Activated CD8-positive, alpha-beta T cell treated with anti-CD3 and anti-CD28 coated beads, Interleukin-2, amount 10 ng/mL, durations not matched to agents 7 days and 5 days (primary cell): ENCODE results near the gene KATNB1. TPM values are rescaled to one million over a fixed set of nuclear protein-coding genes. Genes with fewer than 3 reads are reported as not detected.
A peak's percentile ranks its signal among the peaks of the same experiment; 100 is the strongest.

Source experiments
- ATAC-seq: fragments of 150-1000 bp; cut with Tn5 transposase; one replicate; pipeline ENCODE4 v1.10.0; 2021; ENCODE audit warnings: moderate library complexity
- CTCF ChIA-PET: fragments of 350-600 bp; sonication (Branson Sonifier 250); formaldehyde crosslinking; loops from one replicate; lab custom pipeline; 2021; ENCODE audit warnings: antibody characterized with exemption; lab: Charles Lee
- POLR2A ChIA-PET: fragments of 350-600 bp; sonication (Branson Sonifier 250); formaldehyde crosslinking; loops from one replicate; lab custom pipeline; 2021; ENCODE audit warnings: antibody characterized with exemption; lab: Charles Lee
- DNase-seq: peaks from one replicate; pipeline ENCODE4 v3.0.0-alpha.2; 2020
- H3K27ac Mint-ChIP-seq: one replicate; pipeline ENCODE4 v1.8.0; 2021; ENCODE audit warnings: mild to moderate bottlenecking, mixed read lengths
- H3K27me3 Mint-ChIP-seq: one replicate; pipeline ENCODE4 v1.8.0; 2021; ENCODE audit warnings: low read depth, mixed read lengths
- H3K36me3 Mint-ChIP-seq: one replicate; pipeline ENCODE4 v1.8.0; 2021; ENCODE audit warnings: low read depth, mixed read lengths
- H3K4me1 Mint-ChIP-seq: one replicate; pipeline ENCODE4 v1.8.0; 2021; ENCODE audit warnings: low read depth, mixed read lengths
- H3K4me3 Mint-ChIP-seq: one replicate; pipeline ENCODE4 v1.8.0; 2021; ENCODE audit warnings: mild to moderate bottlenecking, mixed read lengths
- H3K9me3 Mint-ChIP-seq: one replicate; pipeline ENCODE4 v1.8.0; 2022; ENCODE audit warnings: mixed read lengths; ENCODE audit not compliant: insufficient read depth
- total RNA-seq, 2 experiments: library from RNA; stranded (reverse); gene quantifications; one replicate each; pipeline ENCODE4 v1.2.3, GENCODE V29; 2021

The KATNB1 gene
- total RNA-seq, 2 experiments from 2014 or later, result 36.3 to 36.7 TPM

- H3K4me3 Mint-ChIP-seq, result no peak overlapping the region
- ATAC-seq (no peak), DNase-seq (no peak)
- H3K27me3 Mint-ChIP-seq, result peaks cover 29% of the 10 kb centered on the region
- no peaks in the 10 kb centered on the region for H3K4me1 Mint-ChIP-seq
- no peaks in the 10 kb centered on the region for H3K9me3 Mint-ChIP-seq
- no peaks in the 10 kb centered on the region for H3K36me3 Mint-ChIP-seq
- ChIA-PET CTCF (interaction anchor here (1.8 kb wide), 1 partner anchor 43 kb away, joined by 4 read pairs; no protein-coding TSS in a partner anchor), POLR2A (interaction anchor here (1.9 kb wide), 1 partner anchor 22 kb away, joined by 5 read pairs; the partner anchor contains the start of gene KATNB1)
- no peak overlapping the region for H3K27ac Mint-ChIP-seq
Observed at GRCh38 chr16:57714047-57714446, 21.5 kb upstream of the KATNB1 start.

GRCh38 chr16:57720142-57720575, 15.4 kb upstream of the KATNB1 start:
- Mint-ChIP-seq H3K27ac (no peak overlapping the region), H3K4me1 (peaks cover 4% of the 10 kb centered on the region), H3K4me3 (no peak overlapping the region), H3K9me3 (no peaks in the 10 kb centered on the region), H3K36me3 (no peaks in the 10 kb centered on the region), H3K27me3 (peaks cover 6% of the 10 kb centered on the region)
- CTCF ChIA-PET, result interaction anchor here (1.0 to 2.4 kb wide), 4 partner anchors 72 to 144 kb away, joined by 3 to 17 read pairs (median 4); no protein-coding TSS in a partner anchor
- peak; percentile 79 for DNase-seq
- POLR2A ChIA-PET, result no interaction called here
- peak; percentile 95 for ATAC-seq

GRCh38 chr16:57721356-57722209, 14.0 kb upstream of the KATNB1 start:
- ATAC-seq, result no peak
- no peaks in the 10 kb centered on the region for H3K27me3 Mint-ChIP-seq
- H3K4me1 Mint-ChIP-seq, result peaks cover 4% of the 10 kb centered on the region
- no peak overlapping the region for H3K4me3 Mint-ChIP-seq
- H3K36me3 Mint-ChIP-seq, result no peaks in the 10 kb centered on the region
- H3K9me3 Mint-ChIP-seq, result no peaks in the 10 kb centered on the region
- DNase-seq, result no peak
- CTCF ChIA-PET, result interaction anchor here (0.7 kb wide), 1 partner anchor 111 kb away, joined by 3 read pairs; no protein-coding TSS in a partner anchor
- H3K27ac Mint-ChIP-seq, result no peak overlapping the region
- POLR2A ChIA-PET, result no interaction called here

GRCh38 chr16:57722210-57722499, 13.4 kb upstream of the KATNB1 start:
- H3K27ac Mint-ChIP-seq, result no peak overlapping the region
- no peaks in the 10 kb centered on the region for H3K36me3 Mint-ChIP-seq
- no peak overlapping the region for H3K4me3 Mint-ChIP-seq
- DNase-seq (no peak), ATAC-seq (no peak)
- ChIA-PET CTCF (no interaction called here), POLR2A (no interaction called here)
- H3K9me3 Mint-ChIP-seq, result no peaks in the 10 kb centered on the region
- H3K27me3 Mint-ChIP-seq, result no peaks in the 10 kb centered on the region
- peaks cover 4% of the 10 kb centered on the region for H3K4me1 Mint-ChIP-seq

- Mint-ChIP-seq H3K27me3 (no peaks in the 10 kb centered on the region), H3K4me3 (no peak overlapping the region), H3K9me3 (no peaks in the 10 kb centered on the region), H3K27ac (no peak overlapping the region), H3K4me1 (peaks cover 4% of the 10 kb centered on the region), H3K36me3 (no peaks in the 10 kb centered on the region)
- no peak for ATAC-seq
- ChIA-PET POLR2A (no interaction called here), CTCF (interaction anchor here (0.7 to 1.2 kb wide), 2 partner anchors 77 to 132 kb away, joined by 3 read pairs; no protein-coding TSS in a partner anchor)
- DNase-seq, result no peak
Observed at GRCh38 chr16:57722651-57723050, 12.9 kb upstream of the KATNB1 start.

- ChIA-PET POLR2A (no interaction called here), CTCF (interaction anchor here (0.7 to 1.2 kb wide), 2 partner anchors 78 to 132 kb away, joined by 3 read pairs; no protein-coding TSS in a partner anchor)
- Mint-ChIP-seq H3K27me3 (no peaks in the 10 kb centered on the region), H3K4me1 (peaks cover 4% of the 10 kb centered on the region), H3K9me3 (no peaks in the 10 kb centered on the region), H3K4me3 (no peak overlapping the region), H3K27ac (no peak overlapping the region), H3K36me3 (no peaks in the 10 kb centered on the region)
- ATAC-seq (no peak), DNase-seq (no peak)
Observed at GRCh38 chr16:57723170-57723569, 12.4 kb upstream of the KATNB1 start.

- Mint-ChIP-seq H3K4me1 (peaks cover 4% of the 10 kb centered on the region), H3K4me3 (no peak overlapping the region), H3K9me3 (no peaks in the 10 kb centered on the region), H3K36me3 (no peaks in the 10 kb centered on the region), H3K27me3 (no peaks in the 10 kb centered on the region), H3K27ac (no peak overlapping the region)
- no peak for ATAC-seq
- ChIA-PET POLR2A (no interaction called here), CTCF (interaction anchor here (1.4 kb wide), 1 partner anchor 134 kb away, joined by 4 read pairs; no protein-coding TSS in a partner anchor)
- no peak for DNase-seq
Observed at GRCh38 chr16:57724531-57724930, 11.0 kb upstream of the KATNB1 start.

GRCh38 chr16:57725151-57725550, 10.4 kb upstream of the KATNB1 start:
- DNase-seq (no peak), ATAC-seq (no peak)
- no peak overlapping the region for H3K27ac Mint-ChIP-seq
- ChIA-PET POLR2A (no interaction called here), CTCF (interaction anchor here (1.4 kb wide), 1 partner anchor 134 kb away, joined by 4 read pairs; no protein-coding TSS in a partner anchor)
- peaks cover 3% of the 10 kb centered on the region for H3K4me1 Mint-ChIP-seq
- H3K36me3 Mint-ChIP-seq, result no peaks in the 10 kb centered on the region
- H3K27me3 Mint-ChIP-seq, result no peaks in the 10 kb centered on the region
- no peaks in the 10 kb centered on the region for H3K9me3 Mint-ChIP-seq
- H3K4me3 Mint-ChIP-seq, result no peak overlapping the region

- Mint-ChIP-seq H3K9me3 (no peaks in the 10 kb centered on the region), H3K4me3 (no peak overlapping the region), H3K36me3 (no peaks in the 10 kb centered on the region), H3K27me3 (no peaks in the 10 kb centered on the region), H3K4me1 (no peaks in the 10 kb centered on the region), H3K27ac (no peak overlapping the region)
- ChIA-PET POLR2A (no interaction called here), CTCF (interaction anchor here (1.1 to 1.4 kb wide), 3 partner anchors 77 to 149 kb away, joined by 4 to 5 read pairs (median 4); no protein-coding TSS in a partner anchor)
- DNase-seq, result no peak
- no peak for ATAC-seq
Observed at GRCh38 chr16:57725554-57725953, 10.0 kb upstream of the KATNB1 start.

- Mint-ChIP-seq H3K9me3 (no peaks in the 10 kb centered on the region), H3K36me3 (no peaks in the 10 kb centered on the region), H3K4me1 (no peaks in the 10 kb centered on the region), H3K27ac (no peak overlapping the region), H3K27me3 (no peaks in the 10 kb centered on the region), H3K4me3 (no peak overlapping the region)
- DNase-seq (no peak), ATAC-seq (no peak)
- POLR2A ChIA-PET, result interaction anchor here (0.6 to 0.8 kb wide), 2 partner anchors 9 to 421 kb away, joined by 3 to 4 read pairs; partner anchors contain the start of gene KATNB1
- CTCF ChIA-PET, result interaction anchor here (1.1 to 1.9 kb wide), 3 partner anchors 45 to 149 kb away, joined by 4 to 5 read pairs (median 4); no protein-coding TSS in a partner anchor
Observed at GRCh38 chr16:57725976-57726375, 9.6 kb upstream of the KATNB1 start.

GRCh38 chr16:57726433-57726947, 9.1 kb upstream of the KATNB1 start:
- Mint-ChIP-seq H3K36me3 (no peaks in the 10 kb centered on the region), H3K4me1 (no peaks in the 10 kb centered on the region), H3K27me3 (no peaks in the 10 kb centered on the region), H3K9me3 (no peaks in the 10 kb centered on the region), H3K4me3 (no peak overlapping the region), H3K27ac (no peak overlapping the region)
- POLR2A ChIA-PET, result interaction anchor here (0.6 to 0.8 kb wide), 3 partner anchors 9 to 421 kb away, joined by 3 to 4 read pairs (median 3); partner anchors contain the start of gene KATNB1
- CTCF ChIA-PET, result interaction anchor here (1.1 to 1.9 kb wide), 3 partner anchors 46 to 150 kb away, joined by 4 to 5 read pairs (median 4); no protein-coding TSS in a partner anchor
- ATAC-seq (no peak), DNase-seq (no peak)
